ENCODE data around the gene CLDN12.
A peak's percentile ranks its signal among the peaks of the same experiment; 100 is the strongest.
"Not testable (repeated sequence)": the region's sequence is repeated elsewhere in the genome, so short reads cannot be mapped to it uniquely, and the experiment has no call there.

The CLDN12 gene

DNA sequence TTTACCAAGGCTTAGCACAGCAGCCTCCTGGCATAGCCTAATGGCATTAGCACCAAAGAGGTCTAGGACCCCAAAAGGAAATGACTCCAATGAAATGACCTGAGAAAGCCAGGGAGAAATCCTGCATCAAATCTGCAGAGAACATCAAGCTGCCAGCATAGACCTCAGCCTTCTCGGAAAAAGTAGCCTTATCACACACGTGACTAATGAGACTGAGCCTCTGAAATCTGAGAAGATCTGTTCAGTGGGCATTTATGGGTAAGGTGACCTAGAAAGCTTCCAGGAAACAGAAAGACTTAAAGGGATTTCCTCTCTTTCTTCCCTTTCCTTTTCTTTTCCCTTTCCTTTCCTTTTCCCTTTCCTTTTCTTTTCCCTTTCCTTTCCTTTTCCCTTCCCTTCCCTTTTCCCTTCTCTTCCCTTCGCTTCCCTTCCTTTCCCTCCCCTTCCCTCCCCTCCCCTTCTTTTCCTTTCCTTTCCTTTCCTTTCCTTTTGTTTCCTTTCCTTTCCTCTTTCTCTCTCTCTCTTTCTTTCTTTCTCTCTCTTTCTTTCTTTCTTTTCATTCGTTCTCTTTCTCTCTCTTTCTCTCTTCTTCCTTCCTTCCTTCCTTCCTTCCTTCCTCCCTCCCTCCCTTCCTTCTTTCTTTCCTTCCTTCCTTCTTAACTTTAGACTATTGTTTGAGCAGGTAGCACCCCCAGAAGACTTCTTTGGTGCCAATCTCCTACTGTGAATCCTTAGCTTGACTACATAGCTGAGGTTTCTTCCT, 43.1 kb downstream of the CLDN12 start:
- Histone ChIP-seq H3K4me3 (ENCODE audit: low read depth, low read length) (no peak overlapping the region), H3K9me3 (ENCODE audit: control insufficient read depth, insufficient read depth, low read length) (no peaks in the 10 kb centered on the region), H3K4me1 (ENCODE audit: control insufficient read depth, insufficient read depth, low read length) (no peaks in the 10 kb centered on the region), H3K9ac (ENCODE audit: low read depth, low read length) (no peak overlapping the region), H3K27me3 (ENCODE audit: control insufficient read depth, insufficient read depth, low read length) (no peaks in the 10 kb centered on the region), H3K36me3 (ENCODE audit: control insufficient read depth, insufficient read depth, low read length) (no peaks in the 10 kb centered on the region)

DNA sequence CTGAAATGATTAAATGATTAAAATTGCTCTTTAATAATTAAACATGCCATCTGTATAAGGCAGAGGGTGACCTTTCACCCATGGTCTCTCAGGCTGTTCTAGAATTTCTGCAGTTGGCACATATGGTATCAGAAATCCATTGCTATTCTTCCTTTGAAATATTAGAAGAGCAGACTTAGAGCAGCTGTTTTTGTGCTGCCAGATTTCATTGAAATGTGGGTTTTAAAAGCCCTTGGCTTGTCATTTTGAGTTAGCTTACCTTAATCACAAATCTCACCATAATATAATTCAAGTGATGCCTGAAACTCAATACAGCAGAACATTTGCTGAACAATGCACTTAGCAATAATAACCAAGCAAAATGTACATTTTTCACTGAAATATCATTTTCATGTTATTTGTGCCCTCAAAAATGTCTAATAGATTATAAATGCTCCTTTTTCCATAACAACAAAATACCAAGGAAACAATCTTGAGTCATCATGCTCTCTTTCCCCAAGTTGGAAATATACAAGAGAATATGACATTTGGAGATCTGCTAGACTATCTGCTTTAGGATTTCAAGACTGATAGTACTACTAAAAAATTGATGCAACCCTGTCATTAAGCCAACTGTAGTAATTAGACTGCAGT, 50.1 kb downstream of the CLDN12 start:
- no peak overlapping the region for H3K9ac ChIP-seq (ENCODE audit: low read depth, low read length)

GRCh38 chr7:90453931-90454330, 50.7 kb downstream of the CLDN12 start:
- H3K4me1 ChIP-seq (ENCODE audit: control insufficient read depth, insufficient read depth, low read length), result no peaks in the 10 kb centered on the region
- no peak overlapping the region for H3K9ac ChIP-seq (ENCODE audit: low read depth, low read length)
- H3K9me3 ChIP-seq (ENCODE audit: control insufficient read depth, insufficient read depth, low read length), result no peaks in the 10 kb centered on the region
- H3K4me3 ChIP-seq (ENCODE audit: low read depth, low read length), result no peak overlapping the region
- peaks cover 5% of the 10 kb centered on the region for H3K27me3 ChIP-seq (ENCODE audit: control insufficient read depth, insufficient read depth, low read length)
- no peaks in the 10 kb centered on the region for H3K36me3 ChIP-seq (ENCODE audit: control insufficient read depth, insufficient read depth, low read length)

More for the DNA sequence above, 50.1 kb downstream of the CLDN12 start:
- peaks cover 5% of the 10 kb centered on the region for H3K27me3 ChIP-seq (ENCODE audit: control insufficient read depth, insufficient read depth, low read length)
- no peak overlapping the region for H3K4me3 ChIP-seq (ENCODE audit: low read depth, low read length)
- H3K36me3 ChIP-seq (ENCODE audit: control insufficient read depth, insufficient read depth, low read length), result no peaks in the 10 kb centered on the region
- no peaks in the 10 kb centered on the region for H3K9me3 ChIP-seq (ENCODE audit: control insufficient read depth, insufficient read depth, low read length)
- no peaks in the 10 kb centered on the region for H3K4me1 ChIP-seq (ENCODE audit: control insufficient read depth, insufficient read depth, low read length)

DNA sequence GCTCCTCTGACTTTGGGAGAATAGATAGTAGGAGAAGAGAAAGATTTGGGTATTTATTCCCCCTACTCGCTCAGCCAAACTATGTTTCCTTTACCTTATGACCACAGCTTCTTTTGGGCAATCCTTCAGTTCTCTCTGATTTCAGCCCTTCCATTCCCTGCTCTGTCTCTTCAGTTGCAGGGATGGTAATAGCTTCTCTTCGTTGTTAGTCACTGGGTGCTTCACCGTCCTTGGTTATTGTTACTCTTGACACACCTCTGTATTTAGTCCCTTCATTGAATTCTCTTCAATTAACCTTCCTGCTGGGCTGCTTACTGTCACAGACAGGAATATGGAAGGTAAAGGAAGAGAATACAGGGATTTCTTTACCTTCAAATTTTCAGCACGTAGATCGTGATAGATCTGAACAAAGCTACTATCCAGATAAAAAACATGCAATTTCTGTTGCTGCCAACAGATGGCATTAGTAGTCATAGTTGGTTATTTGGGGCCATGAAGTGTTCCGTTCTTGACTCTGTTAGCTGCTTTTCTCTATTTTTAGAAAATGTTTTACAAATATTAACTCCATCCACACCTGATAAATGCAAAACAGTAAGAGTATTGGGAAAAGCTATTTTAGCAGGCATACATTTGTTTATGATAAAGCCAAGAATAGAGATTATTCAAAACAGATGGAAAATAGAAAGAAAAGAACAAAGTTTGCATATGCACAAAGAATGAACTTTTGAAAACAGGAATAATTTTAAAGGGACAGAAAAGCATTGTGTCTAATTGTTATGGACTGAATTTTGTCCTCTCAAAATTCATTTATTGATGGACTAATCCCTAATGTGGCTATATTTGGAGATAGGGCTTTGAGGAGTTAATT, 52.1 kb downstream of the CLDN12 start:
- no peaks in the 10 kb centered on the region for H3K36me3 ChIP-seq (ENCODE audit: control insufficient read depth, insufficient read depth, low read length)
- no peaks in the 10 kb centered on the region for H3K4me1 ChIP-seq (ENCODE audit: control insufficient read depth, insufficient read depth, low read length)
- H3K9me3 ChIP-seq (ENCODE audit: control insufficient read depth, insufficient read depth, low read length), result no peaks in the 10 kb centered on the region
- peak overlapping the region; percentile 15 for H3K4me3 ChIP-seq (ENCODE audit: low read depth, low read length)
- peak overlapping the region; percentile 28 for H3K9ac ChIP-seq (ENCODE audit: low read depth, low read length)
- H3K27me3 ChIP-seq (ENCODE audit: control insufficient read depth, insufficient read depth, low read length), result peaks cover 5% of the 10 kb centered on the region

GRCh38 chr7:90458104-90458503, 54.8 kb downstream of the CLDN12 start:
- Histone ChIP-seq H3K9ac (ENCODE audit: low read depth, low read length) (no peak overlapping the region), H3K4me3 (ENCODE audit: low read depth, low read length) (no peak overlapping the region), H3K9me3 (ENCODE audit: control insufficient read depth, insufficient read depth, low read length) (no peaks in the 10 kb centered on the region), H3K27me3 (ENCODE audit: control insufficient read depth, insufficient read depth, low read length) (peaks cover 5% of the 10 kb centered on the region), H3K4me1 (ENCODE audit: control insufficient read depth, insufficient read depth, low read length) (no peaks in the 10 kb centered on the region), H3K36me3 (ENCODE audit: control insufficient read depth, insufficient read depth, low read length) (no peaks in the 10 kb centered on the region)

DNA sequence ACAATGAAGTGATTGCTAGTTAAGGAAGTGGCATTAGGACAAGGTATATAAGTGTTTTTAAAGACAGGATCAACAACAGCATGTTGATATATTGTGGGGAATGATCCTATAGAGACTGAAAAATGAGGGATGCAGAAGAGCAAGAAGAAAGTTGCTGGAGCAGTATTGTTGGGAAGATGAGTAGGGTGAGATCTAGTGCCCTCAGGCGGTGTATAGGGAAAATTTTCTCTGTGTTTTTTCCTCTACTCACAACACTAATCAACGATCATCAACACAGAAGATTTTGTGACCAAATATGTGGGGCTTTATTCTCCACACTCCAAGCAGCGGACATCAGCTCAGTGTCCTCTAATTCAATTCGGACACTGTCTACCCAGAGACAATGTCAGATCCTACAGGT, 56.6 kb downstream of the CLDN12 start:
- no peak overlapping the region for H3K4me3 ChIP-seq (ENCODE audit: low read depth, low read length)
- no peak overlapping the region for H3K9ac ChIP-seq (ENCODE audit: low read depth, low read length)
- no peaks in the 10 kb centered on the region for H3K36me3 ChIP-seq (ENCODE audit: control insufficient read depth, insufficient read depth, low read length)
- H3K9me3 ChIP-seq (ENCODE audit: control insufficient read depth, insufficient read depth, low read length), result peaks cover 4% of the 10 kb centered on the region
- peaks cover 2% of the 10 kb centered on the region for H3K27me3 ChIP-seq (ENCODE audit: control insufficient read depth, insufficient read depth, low read length)
- no peaks in the 10 kb centered on the region for H3K4me1 ChIP-seq (ENCODE audit: control insufficient read depth, insufficient read depth, low read length)

GRCh38 chr7:90461219-90461618, 58.0 kb downstream of the CLDN12 start:
- Histone ChIP-seq H3K27me3 (ENCODE audit: control insufficient read depth, insufficient read depth, low read length) (no peaks in the 10 kb centered on the region), H3K9ac (ENCODE audit: low read depth, low read length) (no peak overlapping the region), H3K36me3 (ENCODE audit: control insufficient read depth, insufficient read depth, low read length) (no peaks in the 10 kb centered on the region), H3K4me1 (ENCODE audit: control insufficient read depth, insufficient read depth, low read length) (no peaks in the 10 kb centered on the region), H3K4me3 (ENCODE audit: low read depth, low read length) (no peak overlapping the region), H3K9me3 (ENCODE audit: control insufficient read depth, insufficient read depth, low read length) (peaks cover 10% of the 10 kb centered on the region)

DNA sequence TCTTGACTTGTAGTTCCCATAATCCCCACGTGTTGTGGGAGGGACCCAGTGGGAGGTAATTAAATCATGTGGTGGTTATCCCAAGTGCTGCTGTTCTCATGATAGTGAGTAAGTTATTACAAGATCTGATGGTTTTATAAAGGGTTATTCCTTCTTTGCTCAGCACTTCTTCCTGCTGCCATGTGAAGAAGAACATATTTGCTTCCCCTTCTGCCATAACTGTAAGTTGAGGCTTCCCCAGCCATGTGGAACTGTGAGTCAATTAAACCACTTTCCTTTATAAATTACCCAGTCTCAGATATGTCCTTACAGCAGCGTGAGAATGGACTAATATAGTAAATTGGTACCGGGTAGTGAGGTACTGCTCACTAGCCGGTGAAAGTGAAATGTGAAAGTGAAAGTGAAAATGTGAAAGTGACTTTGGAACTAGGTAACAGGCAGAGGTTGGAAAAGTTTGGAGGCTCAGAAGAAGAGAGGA, 59.9 kb downstream of the CLDN12 start:
- H3K9ac ChIP-seq (ENCODE audit: low read depth, low read length); H3K4me1 ChIP-seq (ENCODE audit: control insufficient read depth, insufficient read depth, low read length); H3K4me3 ChIP-seq (ENCODE audit: low read depth, low read length); H3K36me3 ChIP-seq (ENCODE audit: control insufficient read depth, insufficient read depth, low read length); H3K27me3 ChIP-seq (ENCODE audit: control insufficient read depth, insufficient read depth, low read length); H3K9me3 ChIP-seq (ENCODE audit: control insufficient read depth, insufficient read depth, low read length): not testable (repeated sequence)

All from iPS-15b (cell line).